SH-SY5Y (cell line): Measurements from ENCODE around the gene SERP2.

Source experiments
- GATA2 ChIP-seq: IDR thresholded peaks from 2 replicates; pipeline ENCODE4 v1.6.1; 2011; ENCODE audit warnings: mild to moderate bottlenecking, low read depth, low read length
- GATA3 ChIP-seq: IDR thresholded peaks from 2 replicates; pipeline ENCODE4 v1.6.1; 2011; ENCODE audit warnings: low read depth, mild to moderate bottlenecking, low read length, moderate library complexity

DNA sequence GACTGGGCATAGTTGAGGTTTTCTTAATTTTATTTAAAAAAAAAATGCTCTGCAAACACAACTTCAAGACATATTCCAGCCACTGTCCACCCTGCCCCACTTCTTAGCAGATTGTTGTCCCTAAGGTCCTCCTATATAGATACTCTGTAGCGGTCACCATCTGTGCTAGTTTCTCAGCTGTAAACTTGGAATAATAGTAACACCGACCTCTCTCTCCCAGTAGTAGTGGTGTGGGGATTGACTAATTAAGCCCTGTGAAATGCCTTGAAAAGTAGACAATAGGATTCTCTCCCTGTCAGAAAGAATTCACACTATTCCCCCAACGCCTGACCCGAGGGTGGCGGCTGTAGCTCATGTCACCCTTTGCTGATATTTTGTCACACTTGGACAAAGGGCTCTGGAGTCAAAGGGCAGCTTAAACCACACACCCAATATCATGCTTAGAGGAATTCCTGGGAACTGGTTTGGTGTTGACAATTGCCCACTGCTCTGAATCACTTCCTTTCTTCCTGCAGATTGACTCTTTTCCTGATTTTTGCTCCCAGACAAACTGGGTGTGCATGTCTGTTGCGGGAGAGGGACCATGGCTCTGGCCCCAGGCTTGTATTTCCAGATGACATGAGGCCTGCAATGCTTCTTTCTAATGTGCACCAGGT, 9.2 kb upstream of the SERP2 start:
- no peak for TF ChIP-seq GATA2
- no peak for TF ChIP-seq GATA3
